Brain microvascular endothelial cell (primary cell): Measurements from ENCODE around the gene ZNHIT2.

Source experiments
- DNase-seq: peaks from one replicate; pipeline ENCODE4 v3.0.0-alpha.2; 2020
- H3K27ac ChIP-seq: fragments of 250-450 bp; sonication (Bioruptor Pico); 2 replicates; pipeline ENCODE4 v1.5.1; 2020; ENCODE audit warnings: mild to moderate bottlenecking, moderate library complexity
- H3K27me3 ChIP-seq: fragments of 250-450 bp; sonication (Bioruptor Pico); replicated peaks from 2 replicates; pipeline ENCODE4 v1.5.1; 2020; ENCODE audit warnings: mild to moderate bottlenecking
- H3K36me3 ChIP-seq: fragments of 250-450 bp; sonication (Bioruptor Pico); replicated peaks from 2 replicates; pipeline ENCODE4 v1.5.1; 2020; ENCODE audit warnings: mild to moderate bottlenecking
- H3K4me3 ChIP-seq: 2 replicates; pipeline ENCODE4 v1.5.1; 2011; ENCODE audit warnings: low read depth, mild to moderate bottlenecking, control low read depth, low read length, moderate library complexity
- CTCF ChIP-seq: IDR thresholded peaks from 2 replicates; pipeline ENCODE4 v1.5.1; 2011; ENCODE audit warnings: low read depth, mild to moderate bottlenecking, moderate library complexity, low read length, control low read depth, inconsistent platforms; ENCODE audit errors: missing control alignments
- in situ Hi-C: cut with HindIII; loops from 2 replicates; pipeline ENCODE4 v1.10.0; 2017; ENCODE audit warnings: low sequenced_read_pairs, low pct_ligation_motif_present

Gene ZNHIT2

GRCh38 chr11:65128182-65129145 lies 11.0 kb upstream of the ZNHIT2 start:
- in situ Hi-C loops = no loop called here
- Histone ChIP-seq H3K27ac (no peak overlapping the region), H3K4me3 (no peak overlapping the region), H3K36me3 (peaks cover 80% of the 10 kb centered on the region), H3K27me3 (no peaks in the 10 kb centered on the region)
- TF ChIP-seq CTCF = no peak
- DNase-seq = no peak

GRCh38 chr11:65127473-65128181 lies 10.1 kb upstream of the ZNHIT2 start:
- Histone ChIP-seq H3K27me3 (no peaks in the 10 kb centered on the region), H3K27ac (no peak overlapping the region), H3K4me3 (no peak overlapping the region), H3K36me3 (peaks cover 79% of the 10 kb centered on the region)
- TF ChIP-seq CTCF = no peak
- no peak for DNase-seq
- in situ Hi-C loops = no loop called here

GRCh38 chr11:65126624-65127274 lies 9.2 kb upstream of the ZNHIT2 start:
- DNase-seq = no peak
- no peak for TF ChIP-seq CTCF
- Histone ChIP-seq H3K36me3 (peaks cover 70% of the 10 kb centered on the region), H3K4me3 (no peak overlapping the region), H3K27ac (no peak overlapping the region), H3K27me3 (no peaks in the 10 kb centered on the region)
- in situ Hi-C loops = no loop called here

GRCh38 chr11:65125197-65126056 lies 7.9 kb upstream of the ZNHIT2 start:
- no peak for DNase-seq
- Histone ChIP-seq H3K27me3 (no peaks in the 10 kb centered on the region), H3K36me3 (peaks cover 65% of the 10 kb centered on the region), H3K27ac (no peak overlapping the region), H3K4me3 (no peak overlapping the region)
- TF ChIP-seq CTCF = no peak
- in situ Hi-C loops = no loop called here

- H3K27me3 ChIP-seq = no peaks in the 10 kb centered on the region
- no peak overlapping the region for H3K4me3 ChIP-seq
- H3K36me3 ChIP-seq = peaks cover 65% of the 10 kb centered on the region
- no peak for DNase-seq
- in situ Hi-C loops = no loop called here
- H3K27ac ChIP-seq = no peak overlapping the region
- TF ChIP-seq CTCF = no peak
These were observed 7.1 kb upstream of the ZNHIT2 start for GRCh38 chr11:65124480-65125196.
